Osteocyte (in vitro differentiated cells): ENCODE data around the gene S1PR4. TPM values are rescaled to one million over a fixed set of nuclear protein-coding genes. Genes with fewer than 3 reads are reported as not detected.

ENCODE experiments used
- DNase-seq: peaks from one replicate; pipeline ENCODE4 v3.0.0; 2021; ENCODE audit warnings: mixed read lengths; ENCODE audit not compliant: unreplicated experiment; ENCODE audit errors: extremely low spot score
- H3K27ac Mint-ChIP-seq: one replicate; pipeline ENCODE4 v1.8.0; 2021; ENCODE audit warnings: mild to moderate bottlenecking, mixed read lengths; ENCODE audit not compliant: unreplicated experiment
- H3K27me3 Mint-ChIP-seq: one replicate; pipeline ENCODE4 v1.8.0; 2021; ENCODE audit warnings: mixed read lengths; ENCODE audit not compliant: unreplicated experiment
- H3K36me3 Mint-ChIP-seq: one replicate; pipeline ENCODE4 v1.8.0; 2021; ENCODE audit warnings: mixed read lengths; ENCODE audit not compliant: unreplicated experiment
- H3K4me1 Mint-ChIP-seq: one replicate; pipeline ENCODE4 v1.8.0; 2021; ENCODE audit warnings: mixed read lengths; ENCODE audit not compliant: unreplicated experiment
- H3K4me3 Mint-ChIP-seq: one replicate; pipeline ENCODE4 v1.8.0; 2021; ENCODE audit warnings: mild to moderate bottlenecking, moderate library complexity, mixed read lengths; ENCODE audit not compliant: unreplicated experiment
- H3K9me3 Mint-ChIP-seq: one replicate; pipeline ENCODE4 v1.8.0; 2021; ENCODE audit warnings: mixed read lengths; ENCODE audit not compliant: unreplicated experiment
- long read RNA-seq: library from polyadenylated mRNA; unstranded; transcript quantifications from one replicate; pipeline ENCODE4 v2.0.0, GENCODE V29; 2021
- total RNA-seq: library from RNA; stranded (reverse); gene quantifications from 2 replicates; pipeline ENCODE4 v1.2.1, GENCODE V29; 2021
- TF ChIP-seq, protein P1 (sequence below): fragments of 200-600 bp; sonication (generic); IDR thresholded peaks from 2 replicates; pipeline ENCODE4 v1.5.0; 2021; ENCODE audit warnings: antibody characterized with exemption, mild to moderate bottlenecking, moderate library complexity

The S1PR4 gene, protein sequence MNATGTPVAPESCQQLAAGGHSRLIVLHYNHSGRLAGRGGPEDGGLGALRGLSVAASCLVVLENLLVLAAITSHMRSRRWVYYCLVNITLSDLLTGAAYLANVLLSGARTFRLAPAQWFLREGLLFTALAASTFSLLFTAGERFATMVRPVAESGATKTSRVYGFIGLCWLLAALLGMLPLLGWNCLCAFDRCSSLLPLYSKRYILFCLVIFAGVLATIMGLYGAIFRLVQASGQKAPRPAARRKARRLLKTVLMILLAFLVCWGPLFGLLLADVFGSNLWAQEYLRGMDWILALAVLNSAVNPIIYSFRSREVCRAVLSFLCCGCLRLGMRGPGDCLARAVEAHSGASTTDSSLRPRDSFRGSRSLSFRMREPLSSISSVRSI
- not detected in 2 replicates for total RNA-seq
- long read RNA-seq, result 0 reads

DNA sequence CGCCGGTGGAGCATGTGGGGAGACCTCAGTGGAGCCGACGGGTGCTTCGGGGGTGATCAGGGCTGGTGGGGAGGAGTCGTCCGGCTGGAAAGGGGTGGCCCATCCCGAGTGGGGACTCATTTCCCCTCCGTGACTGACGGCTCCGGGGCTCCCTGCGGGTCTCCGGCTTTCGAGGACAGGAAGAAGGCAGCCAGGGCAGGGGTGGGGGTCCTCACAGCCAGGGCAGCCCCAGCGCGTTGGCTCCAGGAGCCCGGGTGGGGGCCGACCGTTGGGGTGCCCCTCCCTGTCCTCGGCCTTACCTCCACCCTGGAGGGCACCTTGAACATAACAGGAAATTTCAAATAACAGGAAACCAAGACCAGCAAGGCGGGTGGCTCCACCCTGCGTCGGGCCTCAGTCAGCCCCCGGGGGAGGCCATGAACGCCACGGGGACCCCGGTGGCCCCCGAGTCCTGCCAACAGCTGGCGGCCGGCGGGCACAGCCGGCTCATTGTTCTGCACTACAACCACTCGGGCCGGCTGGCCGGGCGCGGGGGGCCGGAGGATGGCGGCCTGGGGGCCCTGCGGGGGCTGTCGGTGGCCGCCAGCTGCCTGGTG is at the start of gene S1PR4:
TSS of gene S1PR4 (plus strand) at position 393 of the 596 bp plus-strand sequence. CDS start at position 417, 24 bp downstream.
- Mint-ChIP-seq H3K27me3 (no peaks in the 10 kb centered on the region), H3K36me3 (no peaks in the 10 kb centered on the region), H3K4me1 (peaks cover 3% of the 10 kb centered on the region), H3K9me3 (no peaks in the 10 kb centered on the region), H3K27ac (no peak within 1 kb of the TSS), H3K4me3 (no peak within 1 kb of the TSS)
- peak; percentile 81 for DNase-seq
- TF ChIP-seq, protein P1, sequence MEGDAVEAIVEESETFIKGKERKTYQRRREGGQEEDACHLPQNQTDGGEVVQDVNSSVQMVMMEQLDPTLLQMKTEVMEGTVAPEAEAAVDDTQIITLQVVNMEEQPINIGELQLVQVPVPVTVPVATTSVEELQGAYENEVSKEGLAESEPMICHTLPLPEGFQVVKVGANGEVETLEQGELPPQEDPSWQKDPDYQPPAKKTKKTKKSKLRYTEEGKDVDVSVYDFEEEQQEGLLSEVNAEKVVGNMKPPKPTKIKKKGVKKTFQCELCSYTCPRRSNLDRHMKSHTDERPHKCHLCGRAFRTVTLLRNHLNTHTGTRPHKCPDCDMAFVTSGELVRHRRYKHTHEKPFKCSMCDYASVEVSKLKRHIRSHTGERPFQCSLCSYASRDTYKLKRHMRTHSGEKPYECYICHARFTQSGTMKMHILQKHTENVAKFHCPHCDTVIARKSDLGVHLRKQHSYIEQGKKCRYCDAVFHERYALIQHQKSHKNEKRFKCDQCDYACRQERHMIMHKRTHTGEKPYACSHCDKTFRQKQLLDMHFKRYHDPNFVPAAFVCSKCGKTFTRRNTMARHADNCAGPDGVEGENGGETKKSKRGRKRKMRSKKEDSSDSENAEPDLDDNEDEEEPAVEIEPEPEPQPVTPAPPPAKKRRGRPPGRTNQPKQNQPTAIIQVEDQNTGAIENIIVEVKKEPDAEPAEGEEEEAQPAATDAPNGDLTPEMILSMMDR, result no peak

DNA sequence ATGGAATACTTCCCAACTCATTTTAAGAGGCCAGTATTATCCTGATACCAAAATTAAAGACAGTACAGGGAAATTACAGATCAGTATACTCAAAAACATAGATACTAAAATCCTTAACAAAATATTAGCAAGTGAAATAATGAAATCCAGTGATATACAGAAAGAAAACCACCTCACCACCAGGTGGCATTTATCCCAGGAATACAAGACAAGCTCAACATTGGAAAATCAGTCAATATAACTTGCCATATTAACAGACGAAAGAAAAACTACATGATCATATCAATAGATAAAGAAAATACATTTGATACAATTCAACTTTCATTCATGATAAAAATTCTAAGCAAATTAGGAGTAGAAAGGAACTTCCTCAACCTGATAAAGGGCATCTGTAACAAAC is 49.5 kb upstream of the S1PR4 start:
- Mint-ChIP-seq H3K4me3 (no peak overlapping the region), H3K27me3 (no peaks in the 10 kb centered on the region), H3K9me3 (no peaks in the 10 kb centered on the region), H3K4me1 (peaks cover 19% of the 10 kb centered on the region), H3K36me3 (no peaks in the 10 kb centered on the region), H3K27ac (no peak overlapping the region)
- no peak for DNase-seq
- TF ChIP-seq, protein P1, result peak; percentile 60

DNA sequence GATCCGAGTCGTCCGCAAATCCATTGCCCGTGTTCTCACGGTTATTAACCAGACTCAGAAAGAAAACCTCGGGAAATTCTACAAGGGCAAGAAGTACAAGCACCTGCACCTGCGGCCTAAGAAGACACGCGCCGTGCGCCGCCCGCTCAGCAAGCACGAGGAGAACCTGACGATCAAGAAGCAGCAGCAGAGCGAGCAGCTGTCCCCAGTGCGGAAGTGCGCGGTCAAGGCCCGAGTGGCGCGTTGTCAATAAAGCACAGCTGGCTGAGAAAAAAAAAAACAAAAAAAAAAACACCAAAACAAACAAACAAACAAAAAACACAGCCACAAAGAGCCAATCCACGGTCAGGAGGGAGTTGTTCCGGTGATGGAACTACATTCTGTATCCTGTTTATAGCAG is 47.4 kb upstream of the S1PR4 start:
- H3K27me3 Mint-ChIP-seq, result no peaks in the 10 kb centered on the region
- TF ChIP-seq, protein P1, result no peak
- H3K4me3 Mint-ChIP-seq, result no peak overlapping the region
- peaks cover 19% of the 10 kb centered on the region for H3K4me1 Mint-ChIP-seq
- H3K27ac Mint-ChIP-seq, result no peak overlapping the region
- no peaks in the 10 kb centered on the region for H3K36me3 Mint-ChIP-seq
- H3K9me3 Mint-ChIP-seq, result no peaks in the 10 kb centered on the region
- no peak for DNase-seq

DNA sequence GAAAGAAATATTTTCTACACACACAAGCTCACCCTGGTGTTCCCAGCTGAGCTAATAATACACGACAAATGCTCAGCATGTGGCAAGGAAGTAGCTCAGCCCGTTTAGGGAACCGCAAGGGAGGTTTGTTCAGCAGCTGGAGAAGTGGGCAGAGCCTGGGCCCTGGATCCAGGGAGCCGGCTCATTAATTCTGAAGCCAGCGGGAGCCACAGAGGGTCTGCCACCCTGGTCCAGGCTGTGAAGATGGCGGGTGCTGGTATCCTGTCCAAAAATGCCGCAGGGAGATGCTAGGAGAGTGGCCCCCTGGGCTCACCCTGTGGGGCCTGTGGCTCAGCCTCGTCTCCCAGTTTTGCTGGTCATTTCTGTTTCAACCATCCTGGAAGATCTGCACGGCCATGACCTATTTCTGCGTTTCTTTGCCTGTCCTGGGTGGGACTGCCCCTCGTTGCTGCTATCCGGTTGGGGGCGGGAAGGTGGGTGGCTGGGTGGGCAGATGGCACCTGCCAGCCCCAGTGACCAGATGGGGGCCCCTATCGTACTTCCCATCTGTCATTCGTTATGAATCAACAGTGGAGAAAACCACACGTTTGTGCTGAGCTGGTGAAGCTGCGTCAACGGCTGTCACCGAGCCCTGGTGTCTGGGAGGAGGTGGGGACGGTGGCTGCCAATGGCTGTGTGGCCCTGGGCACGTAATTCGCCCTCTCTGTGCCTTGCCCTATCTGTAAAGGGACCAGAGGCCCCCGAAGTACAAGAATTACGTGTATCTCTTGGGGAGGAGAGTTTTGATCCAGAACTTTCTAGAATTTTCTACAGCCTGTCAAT is 45.4 kb upstream of the S1PR4 start:
- H3K4me3 Mint-ChIP-seq, result no peak overlapping the region
- no peaks in the 10 kb centered on the region for H3K9me3 Mint-ChIP-seq
- no peak for DNase-seq
- H3K4me1 Mint-ChIP-seq, result peaks cover 19% of the 10 kb centered on the region
- TF ChIP-seq, protein P1, result no peak
- no peaks in the 10 kb centered on the region for H3K36me3 Mint-ChIP-seq
- H3K27me3 Mint-ChIP-seq, result no peaks in the 10 kb centered on the region
- H3K27ac Mint-ChIP-seq, result peak overlapping the region; percentile 58

DNA sequence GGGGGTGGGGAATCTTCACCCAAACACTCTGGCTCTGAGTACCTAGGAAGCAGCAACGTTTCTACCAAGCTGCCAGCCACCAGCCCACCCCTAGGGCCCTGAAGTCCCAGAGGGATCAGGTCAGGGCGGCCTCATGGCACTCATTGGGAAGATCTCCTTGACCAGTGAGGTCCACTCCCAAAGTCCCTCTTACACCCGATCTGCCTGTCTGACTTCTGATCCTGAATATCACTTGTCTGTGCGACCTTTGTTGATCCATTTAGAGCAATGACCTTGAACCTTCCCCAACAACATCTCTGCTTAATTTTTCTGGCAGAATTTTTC is 44.8 kb upstream of the S1PR4 start:
- no peaks in the 10 kb centered on the region for H3K9me3 Mint-ChIP-seq
- H3K4me3 Mint-ChIP-seq, result no peak overlapping the region
- no peak for DNase-seq
- no peaks in the 10 kb centered on the region for H3K27me3 Mint-ChIP-seq
- TF ChIP-seq, protein P1, result no peak
- no peak overlapping the region for H3K27ac Mint-ChIP-seq
- no peaks in the 10 kb centered on the region for H3K36me3 Mint-ChIP-seq
- peaks cover 19% of the 10 kb centered on the region for H3K4me1 Mint-ChIP-seq
